ENCODE results near the gene TACR2. TPM values are rescaled to one million over a fixed set of nuclear protein-coding genes. Genes with fewer than 3 reads are reported as not detected.

Gene TACR2
- total RNA-seq, 1 experiment from 2014 or later, result 0.26 TPM

GRCh38 chr10:69364232-69364940 is 52.3 kb downstream of the TACR2 start:
- DNase-seq, result no peak
- Mint-ChIP-seq H3K36me3 (ENCODE audit: insufficient read depth, unreplicated experiment) (peaks cover 18% of the 10 kb centered on the region), H3K27ac (ENCODE audit: unreplicated experiment) (no peak overlapping the region), H3K9me3 (ENCODE audit: low read depth, unreplicated experiment) (no peaks in the 10 kb centered on the region), H3K27me3 (ENCODE audit: unreplicated experiment) (no peaks in the 10 kb centered on the region), H3K4me1 (ENCODE audit: low read depth, unreplicated experiment) (peaks cover 37% of the 10 kb centered on the region), H3K4me3 (ENCODE audit: low read depth, unreplicated experiment) (no peak overlapping the region)
- BruUV-seq (replicated peaks), result no TSS peak
- CTCF ChIA-PET, result no interaction called here
- no peak for TF ChIP-seq CTCF (IDR thresholded peaks at IDR 0.05; ENCODE audit: unreplicated experiment)
- intact Hi-C loops (cut with micrococcal nuclease; ENCODE audit: unreplicated experiment), result no loop called here

- Mint-ChIP-seq H3K4me3 (ENCODE audit: low read depth, unreplicated experiment) (no peak overlapping the region), H3K27me3 (ENCODE audit: unreplicated experiment) (no peaks in the 10 kb centered on the region), H3K27ac (ENCODE audit: unreplicated experiment) (no peak overlapping the region), H3K9me3 (ENCODE audit: low read depth, unreplicated experiment) (no peaks in the 10 kb centered on the region), H3K36me3 (ENCODE audit: insufficient read depth, unreplicated experiment) (peaks cover 13% of the 10 kb centered on the region), H3K4me1 (ENCODE audit: low read depth, unreplicated experiment) (peaks cover 44% of the 10 kb centered on the region)
- DNase-seq, result no peak
- no peak for TF ChIP-seq CTCF (IDR thresholded peaks at IDR 0.05; ENCODE audit: unreplicated experiment)
- CTCF ChIA-PET, result interaction anchor here (3.3 kb wide), 1 partner anchor 31 kb away, joined by 17 read pairs; no protein-coding TSS in a partner anchor
- no TSS peak for BruUV-seq (replicated peaks)
- intact Hi-C loops (cut with micrococcal nuclease; ENCODE audit: unreplicated experiment), result no loop called here
Observed at GRCh38 chr10:69363666-69364065, 53.1 kb downstream of the TACR2 start.

- Mint-ChIP-seq H3K4me1 (ENCODE audit: low read depth, unreplicated experiment) (peaks cover 51% of the 10 kb centered on the region), H3K27ac (ENCODE audit: unreplicated experiment) (peak overlapping the region; percentile 50), H3K9me3 (ENCODE audit: low read depth, unreplicated experiment) (no peaks in the 10 kb centered on the region), H3K36me3 (ENCODE audit: insufficient read depth, unreplicated experiment) (peaks cover 13% of the 10 kb centered on the region), H3K27me3 (ENCODE audit: unreplicated experiment) (no peaks in the 10 kb centered on the region), H3K4me3 (ENCODE audit: low read depth, unreplicated experiment) (no peak overlapping the region)
- intact Hi-C loops (cut with micrococcal nuclease; ENCODE audit: unreplicated experiment), result no loop called here
- TF ChIP-seq CTCF (IDR thresholded peaks at IDR 0.05; ENCODE audit: unreplicated experiment), result no peak
- peak; percentile 69 for DNase-seq
- CTCF ChIA-PET, result interaction anchor here (0.6 to 3.3 kb wide), 7 partner anchors 16 to 275 kb away, joined by 3 to 17 read pairs (median 4); partner anchors contain the start of gene HKDC1
- BruUV-seq (replicated peaks), result no TSS peak
Observed at GRCh38 chr10:69362471-69362954, 54.2 kb downstream of the TACR2 start.

- intact Hi-C loops (cut with micrococcal nuclease; ENCODE audit: unreplicated experiment), result loop anchor here (2.0 kb wide), 1 partner anchor 28 kb away; no protein-coding TSS in a partner anchor
- DNase-seq, result no peak
- Mint-ChIP-seq H3K9me3 (ENCODE audit: low read depth, unreplicated experiment) (no peaks in the 10 kb centered on the region), H3K36me3 (ENCODE audit: insufficient read depth, unreplicated experiment) (peaks cover 13% of the 10 kb centered on the region), H3K27ac (ENCODE audit: unreplicated experiment) (peak overlapping the region; percentile 50), H3K27me3 (ENCODE audit: unreplicated experiment) (no peaks in the 10 kb centered on the region), H3K4me1 (ENCODE audit: low read depth, unreplicated experiment) (peaks cover 51% of the 10 kb centered on the region), H3K4me3 (ENCODE audit: low read depth, unreplicated experiment) (peak overlapping the region; percentile 5)
- no peak for TF ChIP-seq CTCF (IDR thresholded peaks at IDR 0.05; ENCODE audit: unreplicated experiment)
- no TSS peak for BruUV-seq (replicated peaks)
- CTCF ChIA-PET, result interaction anchor here (1.5 to 3.3 kb wide), 4 partner anchors 22 to 47 kb away, joined by 4 to 17 read pairs (median 7); no protein-coding TSS in a partner anchor
Observed at GRCh38 chr10:69361303-69361614, 55.5 kb downstream of the TACR2 start.

All from Calu3 (cell line).